ENCODE results near the gene ECHDC3.

ECHDC3 gene

GRCh38 chr10:11787374-11787773, 45.2 kb downstream of the ECHDC3 start:
- no peak for DNase-seq (ENCODE audit: low read depth)

- no peak for DNase-seq (ENCODE audit: low read depth)
These were observed 45.7 kb downstream of the ECHDC3 start for GRCh38 chr10:11787846-11788245.

GRCh38 chr10:11789306-11789705, 47.1 kb downstream of the ECHDC3 start:
- no peak for DNase-seq (ENCODE audit: low read depth)

- DNase-seq (ENCODE audit: low read depth): no peak
These were observed 47.8 kb downstream of the ECHDC3 start for GRCh38 chr10:11789956-11790355.

- no peak for DNase-seq (ENCODE audit: low read depth)
These were observed 51.7 kb downstream of the ECHDC3 start for GRCh38 chr10:11793762-11794479.

GRCh38 chr10:11794566-11794965, 52.4 kb downstream of the ECHDC3 start:
- no peak for DNase-seq (ENCODE audit: low read depth)

- no peak for DNase-seq (ENCODE audit: low read depth)
These were observed 53.1 kb downstream of the ECHDC3 start for GRCh38 chr10:11795101-11795920.

GRCh38 chr10:11796474-11796873, 54.3 kb downstream of the ECHDC3 start:
- DNase-seq (ENCODE audit: low read depth): no peak

GRCh38 chr10:11797281-11797680, 55.1 kb downstream of the ECHDC3 start:
- DNase-seq (ENCODE audit: low read depth): no peak

- DNase-seq (ENCODE audit: low read depth): no peak
These were observed 55.9 kb downstream of the ECHDC3 start for GRCh38 chr10:11797847-11798633.

GRCh38 chr10:11798845-11799735, 56.9 kb downstream of the ECHDC3 start:
- DNase-seq (ENCODE audit: low read depth): peak; percentile 49

- DNase-seq (ENCODE audit: low read depth): no peak
These were observed 57.5 kb downstream of the ECHDC3 start for GRCh38 chr10:11799736-11800080.

GRCh38 chr10:11804336-11804735, 62.2 kb downstream of the ECHDC3 start:
- DNase-seq (ENCODE audit: low read depth): no peak

GRCh38 chr10:11805792-11806191, 63.6 kb downstream of the ECHDC3 start:
- no peak for DNase-seq (ENCODE audit: low read depth)

GRCh38 chr10:11806706-11807105, 64.5 kb downstream of the ECHDC3 start:
- DNase-seq (ENCODE audit: low read depth): no peak

GRCh38 chr10:11808808-11809207, 66.6 kb downstream of the ECHDC3 start:
- no peak for DNase-seq (ENCODE audit: low read depth)

- no peak for DNase-seq (ENCODE audit: low read depth)
These were observed 68.2 kb downstream of the ECHDC3 start for GRCh38 chr10:11810313-11810766.

- DNase-seq (ENCODE audit: low read depth): no peak
These were observed 68.8 kb downstream of the ECHDC3 start for GRCh38 chr10:11810973-11811372.

- DNase-seq (ENCODE audit: low read depth): no peak
These were observed 71.0 kb downstream of the ECHDC3 start for GRCh38 chr10:11813177-11813576.

All from CMK (cell line).